Measurements from ENCODE around the gene DSE. TPM values are rescaled to one million over a fixed set of nuclear protein-coding genes. Genes with fewer than 3 reads are reported as not detected.
A peak's percentile ranks its signal among the peaks of the same experiment; 100 is the strongest.

Gene DSE
- total RNA-seq, 2 donors from 2014 or later, result 8.0 to 10.9 TPM

DNA sequence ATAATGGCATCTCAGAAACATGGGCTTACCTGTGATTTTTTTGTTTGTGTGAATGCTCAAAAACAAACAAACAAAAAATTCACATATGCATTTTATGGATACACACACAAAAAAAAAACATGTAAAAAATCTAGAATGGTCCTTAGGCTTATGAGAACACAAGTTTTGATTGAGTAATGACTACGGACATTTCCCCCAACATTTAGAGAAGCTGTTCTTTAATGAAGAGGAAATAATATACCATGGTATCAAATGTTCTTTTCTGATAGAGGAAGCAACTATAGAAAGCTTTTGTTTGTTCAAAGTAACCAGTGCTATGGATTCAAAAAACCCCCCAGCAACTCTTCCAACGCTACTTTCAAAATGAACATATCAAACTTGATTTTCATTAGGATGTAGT lies 81.8 kb downstream of the DSE start:
- intact Hi-C loops (cut with DNase I, micrococcal nuclease), result no loop called here
- no peak for ATAC-seq
- no peak for DNase-seq

- ATAC-seq (no peak), DNase-seq (no peak)
- intact Hi-C loops (cut with DNase I, micrococcal nuclease), result no loop called here
These were observed 85.4 kb downstream of the DSE start for GRCh38 chr6:116456106-116456505.

DNA sequence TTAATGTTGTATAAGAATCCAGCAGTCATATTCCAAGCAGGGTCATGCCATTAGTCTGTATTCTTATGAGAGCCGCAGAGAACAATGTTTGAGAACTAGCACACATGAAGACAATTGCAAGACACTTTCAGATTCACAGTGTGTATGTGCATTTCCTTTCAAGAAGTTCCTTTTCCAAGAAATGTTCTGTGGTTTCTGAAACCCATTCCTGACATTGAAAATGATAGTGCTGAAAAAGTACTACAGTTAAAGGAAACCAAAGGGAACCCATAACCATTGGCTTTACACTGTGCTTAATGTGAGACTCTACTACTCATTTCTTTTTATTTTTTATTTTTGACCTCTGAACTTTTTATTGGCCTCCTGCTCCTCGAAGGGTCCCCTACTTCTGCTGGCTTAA lies 86.2 kb downstream of the DSE start:
- ATAC-seq, result no peak
- no peak for DNase-seq
- intact Hi-C loops (cut with DNase I, micrococcal nuclease), result no loop called here

DNA sequence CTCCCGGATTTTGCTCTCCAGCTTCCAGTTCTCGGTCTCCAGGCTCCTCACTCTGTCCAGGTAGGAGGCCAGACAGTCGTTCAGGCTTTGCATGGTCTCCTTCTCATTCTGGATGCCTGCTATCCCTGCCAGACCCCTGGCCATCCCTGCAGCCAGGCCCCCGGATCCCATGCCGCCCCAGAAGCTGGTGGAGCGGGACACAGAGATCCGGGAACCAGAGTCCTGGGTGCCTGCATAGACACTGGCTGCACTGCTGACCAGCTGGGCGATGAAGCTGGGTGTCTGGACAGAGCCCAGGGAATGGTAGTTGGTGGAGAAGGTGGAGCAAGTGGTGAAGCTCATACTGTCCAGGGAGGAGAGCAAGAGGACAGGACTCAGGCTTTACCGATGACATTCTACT lies 87.5 kb downstream of the DSE start:
- DNase-seq (no peak), ATAC-seq (no peak)
- intact Hi-C loops (cut with DNase I, micrococcal nuclease), result no loop called here

GRCh38 chr6:116459927-116460326 lies 89.2 kb downstream of the DSE start:
- ATAC-seq, result no peak

DNA sequence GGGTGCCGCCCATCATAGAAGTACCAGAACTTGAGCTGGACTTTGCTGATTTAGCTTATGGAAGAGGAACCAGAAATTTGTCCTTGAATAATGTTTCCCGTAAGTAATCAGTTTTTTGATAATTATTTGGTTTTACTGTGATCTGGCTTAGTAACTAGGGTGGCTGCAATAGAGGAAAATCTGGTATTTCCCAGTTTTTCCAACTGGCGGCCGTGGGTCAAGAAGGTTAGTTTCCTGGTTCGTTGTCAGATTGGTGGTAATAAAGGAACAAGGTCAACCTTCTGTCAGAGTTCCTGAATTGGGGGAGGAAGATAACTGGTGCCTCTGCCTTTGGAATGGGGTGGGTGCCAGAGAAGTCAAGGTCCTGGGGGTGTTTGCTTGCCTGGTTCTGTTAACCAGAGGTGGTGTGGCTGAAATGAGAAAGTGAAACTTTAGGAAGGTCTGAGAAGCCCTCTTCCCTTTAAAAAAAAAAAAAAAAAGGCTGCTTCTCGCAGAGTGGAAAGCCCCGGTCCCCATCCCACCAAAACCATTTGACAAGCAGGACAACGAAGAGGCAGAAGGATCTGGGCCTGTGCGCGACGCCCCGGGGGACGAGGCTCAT lies 90.7 kb downstream of the DSE start, which contains the start of gene CALHM6:
CALHM6 (plus strand) TSS at position 45 of the 601 bp plus-strand sequence; CDS start at position 600, 555 bp downstream.
- DNase-seq, result no peak
- intact Hi-C loops (cut with DNase I, micrococcal nuclease), result no loop called here
- peak; percentile 11 for ATAC-seq

More at GRCh38 chr6:116459927-116460326, 89.2 kb downstream of the DSE start:
- intact Hi-C loops (cut with DNase I, micrococcal nuclease), result no loop called here
- DNase-seq, result no peak

DNA sequence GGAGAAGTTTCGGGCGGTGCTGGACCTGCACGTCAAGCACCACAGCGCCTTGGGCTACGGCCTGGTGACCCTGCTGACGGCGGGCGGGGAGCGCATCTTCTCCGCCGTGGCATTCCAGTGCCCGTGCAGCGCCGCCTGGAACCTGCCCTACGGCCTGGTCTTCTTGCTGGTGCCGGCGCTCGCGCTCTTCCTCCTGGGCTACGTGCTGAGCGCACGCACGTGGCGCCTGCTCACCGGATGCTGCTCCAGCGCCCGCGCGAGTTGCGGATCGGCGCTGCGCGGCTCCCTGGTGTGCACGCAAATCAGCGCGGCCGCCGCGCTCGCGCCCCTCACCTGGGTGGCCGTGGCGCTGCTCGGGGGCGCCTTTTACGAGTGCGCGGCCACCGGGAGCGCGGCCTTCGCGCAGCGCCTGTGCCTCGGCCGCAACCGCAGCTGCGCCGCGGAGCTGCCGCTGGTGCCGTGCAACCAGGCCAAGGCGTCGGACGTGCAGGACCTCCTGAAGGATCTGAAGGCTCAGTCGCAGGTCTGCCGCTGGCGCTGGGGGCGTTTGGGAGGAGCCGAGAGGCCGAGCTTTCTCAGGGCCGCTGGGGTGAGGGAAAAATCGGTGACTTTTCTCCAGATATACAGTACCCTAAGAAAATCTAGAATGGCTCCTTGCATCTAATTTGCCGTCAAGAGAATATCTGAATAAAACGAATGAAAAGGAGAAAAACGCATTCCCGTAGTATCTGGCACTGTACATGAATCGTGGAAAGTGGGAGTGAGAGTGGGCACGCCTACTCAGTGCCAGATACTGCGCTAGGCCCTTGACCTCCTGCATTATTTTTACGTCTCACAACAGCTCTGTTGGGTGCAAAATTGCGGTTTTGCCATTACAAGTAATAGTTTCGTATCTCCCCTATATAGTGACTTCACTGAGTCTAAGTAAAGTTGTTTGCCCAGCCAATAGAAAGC lies 91.5 kb downstream of the DSE start:
- intact Hi-C loops (cut with DNase I, micrococcal nuclease), result no loop called here
- DNase-seq (peak; percentile 31 to 58), ATAC-seq (peak; percentile 80)

DNA sequence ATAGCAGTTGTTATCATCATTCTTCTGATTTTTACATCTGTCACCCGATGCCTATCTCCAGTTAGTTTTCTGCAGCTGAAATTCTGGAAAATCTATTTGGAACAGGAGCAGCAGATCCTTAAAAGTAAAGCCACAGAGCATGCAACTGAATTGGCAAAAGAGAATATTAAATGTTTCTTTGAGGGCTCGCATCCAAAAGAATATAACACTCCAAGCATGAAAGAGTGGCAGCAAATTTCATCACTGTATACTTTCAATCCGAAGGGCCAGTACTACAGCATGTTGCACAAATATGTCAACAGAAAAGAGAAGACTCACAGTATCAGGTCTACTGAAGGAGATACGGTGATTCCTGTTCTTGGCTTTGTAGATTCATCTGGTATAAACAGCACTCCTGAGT lies 92.6 kb downstream of the DSE start:
- DNase-seq (no peak), ATAC-seq (no peak)
- intact Hi-C loops (cut with DNase I, micrococcal nuclease), result no loop called here

GRCh38 chr6:116465246-116465645 lies 94.5 kb downstream of the DSE start:
- DNase-seq (no peak), ATAC-seq (no peak)
- intact Hi-C loops (cut with DNase I, micrococcal nuclease), result no loop called here

DNA sequence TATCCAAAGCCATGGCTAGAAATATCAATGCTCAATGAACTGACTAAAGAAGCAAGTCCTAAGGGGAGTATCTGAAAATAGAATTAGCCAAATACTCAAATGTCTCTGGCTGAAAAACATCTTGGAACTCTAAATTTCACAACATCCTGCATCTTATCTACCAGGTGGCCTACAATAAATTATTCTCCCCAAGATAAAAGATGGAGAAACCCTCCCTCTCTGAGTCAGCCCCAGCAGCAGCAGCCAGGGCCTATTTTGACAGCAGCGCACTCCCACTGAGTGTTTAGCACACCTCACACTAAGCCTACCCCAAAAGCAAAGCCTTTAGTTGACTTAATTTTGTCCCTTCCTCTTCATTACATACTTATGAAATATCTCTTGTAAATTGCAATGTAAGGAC lies 96.3 kb downstream of the DSE start:
- DNase-seq (no peak), ATAC-seq (no peak)
- intact Hi-C loops (cut with DNase I, micrococcal nuclease), result no loop called here

DNA sequence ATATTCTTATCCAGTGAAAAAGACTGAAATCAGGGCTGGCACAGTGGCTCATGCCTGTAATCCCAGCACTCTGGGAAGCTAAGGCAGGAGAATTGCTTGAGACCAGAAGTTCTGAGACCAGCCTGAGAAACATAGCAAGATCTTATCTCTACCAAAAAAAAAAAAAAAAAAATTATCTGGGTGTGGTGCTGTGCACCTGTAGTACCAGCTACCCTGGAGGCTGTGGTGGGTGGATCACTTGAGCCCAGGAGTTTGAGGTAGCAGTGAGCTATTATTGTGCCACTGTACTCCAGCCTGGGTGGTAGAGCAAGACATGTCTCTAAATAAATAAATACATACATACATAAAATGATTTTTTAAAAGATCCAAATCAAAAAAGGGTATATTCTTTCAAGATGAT lies 96.8 kb downstream of the DSE start:
- no peak for ATAC-seq
- intact Hi-C loops (cut with DNase I, micrococcal nuclease), result no loop called here

DNA sequence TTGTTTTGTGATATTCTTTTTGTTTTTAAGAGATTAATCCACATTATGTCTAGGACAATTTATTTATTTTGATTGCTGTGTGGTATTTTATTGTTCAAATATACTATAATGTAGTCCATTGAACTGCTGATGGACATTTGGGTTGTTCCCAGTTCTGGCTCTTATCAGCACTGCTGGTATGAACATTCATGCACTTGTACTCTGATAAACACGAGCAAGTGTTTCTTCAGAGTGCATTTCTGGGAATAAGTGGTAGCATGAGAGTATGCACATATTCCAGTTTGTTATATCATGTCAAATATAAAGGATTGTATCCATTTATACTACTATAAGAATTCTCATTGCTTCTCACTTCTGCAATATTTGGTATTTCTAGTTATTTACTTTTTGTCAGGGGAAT lies 97.5 kb downstream of the DSE start:
- DNase-seq (no peak), ATAC-seq (no peak)
- intact Hi-C loops (cut with DNase I, micrococcal nuclease), result no loop called here

More for the DNA sequence above, 96.8 kb downstream of the DSE start:
- DNase-seq, result no peak

DNA sequence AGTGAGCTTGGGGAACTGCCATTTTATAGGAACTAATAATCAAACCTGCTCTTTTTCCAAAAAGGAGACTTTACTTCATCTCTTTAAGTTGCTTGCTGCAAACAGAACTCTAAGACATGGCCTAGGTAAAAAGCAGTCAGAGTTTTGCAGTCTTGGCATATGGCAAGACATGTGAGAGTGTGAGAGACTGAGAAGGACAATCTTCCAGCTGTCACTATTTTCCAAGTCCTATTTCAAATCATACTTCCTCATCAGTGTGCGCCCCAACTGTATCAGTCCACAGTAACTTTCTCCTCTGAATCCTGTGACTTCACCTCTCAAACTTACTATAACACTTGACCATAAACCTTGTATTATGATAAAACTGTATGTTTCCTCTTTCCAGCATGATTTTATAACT lies 100.8 kb downstream of the DSE start:
- intact Hi-C loops (cut with DNase I, micrococcal nuclease), result no loop called here
- ATAC-seq (no peak), DNase-seq (no peak)

- ATAC-seq (no peak), DNase-seq (no peak)
- intact Hi-C loops (cut with DNase I, micrococcal nuclease), result no loop called here
These were observed 102.0 kb downstream of the DSE start for GRCh38 chr6:116472706-116473105.

GRCh38 chr6:116475141-116475540 lies 104.4 kb downstream of the DSE start:
- ATAC-seq (no peak), DNase-seq (no peak)
- intact Hi-C loops (cut with DNase I, micrococcal nuclease), result no loop called here

DNA sequence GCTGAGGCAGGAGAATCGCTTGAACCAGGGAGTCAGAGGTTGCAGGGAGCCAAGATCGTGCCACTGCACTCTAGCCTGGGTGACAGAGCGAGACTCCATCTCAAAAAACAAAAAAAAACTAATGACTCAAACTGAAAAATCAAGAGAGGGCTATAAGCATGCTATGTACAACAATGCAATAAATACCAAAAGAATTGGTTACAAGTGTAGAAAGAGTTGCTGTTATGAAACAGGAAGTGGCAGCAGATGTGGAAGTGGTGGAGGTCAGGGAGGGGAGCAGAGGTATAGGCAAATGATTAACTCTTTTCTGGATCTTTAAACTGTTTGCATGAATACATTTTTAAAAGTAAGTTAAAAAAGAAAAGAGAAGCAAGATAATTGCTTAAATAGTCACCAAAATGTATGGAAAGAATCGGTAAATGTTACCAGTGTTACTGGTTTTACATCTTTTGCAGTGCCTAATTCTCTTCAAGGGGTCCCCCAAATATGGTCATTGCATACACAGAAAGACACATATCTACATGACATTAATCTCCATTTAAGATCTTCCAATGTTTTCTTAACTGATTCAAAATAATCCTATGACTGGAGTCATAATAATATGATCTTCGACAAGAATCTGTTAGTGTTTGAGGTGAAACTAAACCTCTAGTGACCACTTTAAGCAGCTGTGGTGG lies 105.4 kb downstream of the DSE start:
- ATAC-seq, result peak; percentile 50
- no peak for DNase-seq
- intact Hi-C loops (cut with DNase I, micrococcal nuclease), result no loop called here

- DNase-seq (no peak), ATAC-seq (no peak)
- intact Hi-C loops (cut with DNase I, micrococcal nuclease), result no loop called here
These were observed 112.0 kb downstream of the DSE start for GRCh38 chr6:116482780-116483179.

DNA sequence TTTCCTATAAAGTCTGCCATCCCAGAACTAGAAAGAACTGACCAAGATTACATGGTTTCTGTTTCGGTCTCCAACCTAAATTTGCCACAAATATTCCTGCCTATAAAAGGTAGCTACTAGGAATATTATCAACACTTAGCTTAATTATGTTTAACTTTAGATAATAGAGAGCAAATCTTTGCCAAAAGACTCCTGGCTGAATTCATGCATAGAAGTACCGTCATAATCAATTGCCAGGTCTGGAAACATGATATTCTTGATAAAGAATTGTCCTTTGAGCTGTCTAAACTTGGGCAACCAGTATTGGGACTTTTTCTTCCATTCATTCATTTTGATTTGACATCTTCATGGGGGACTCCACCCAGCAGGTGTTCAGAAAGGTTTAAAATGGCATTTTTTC lies 112.9 kb downstream of the DSE start:
- intact Hi-C loops (cut with DNase I, micrococcal nuclease), result no loop called here
- ATAC-seq, result no peak
- no peak for DNase-seq

- intact Hi-C loops (cut with DNase I, micrococcal nuclease), result no loop called here
- no peak for ATAC-seq
- DNase-seq, result no peak
These were observed 114.9 kb downstream of the DSE start for GRCh38 chr6:116485559-116486184.

Data from left colon (tissue), 2 donors.